H54 (cell line): Measurements from ENCODE around the gene HMX2.

Experiments used
- DNase-seq: peaks from one replicate; pipeline ENCODE4 v3.0.0; 2011; ENCODE audit warnings: low spot score, mixed read lengths; ENCODE audit not compliant: insufficient read length
- FAIRE-seq: peaks from 3 replicates; lab custom pipeline; 2011; peaks lifted over from hg19 to GRCh38; lab: Jason Lieb, UNC
- POLR2A ChIP-seq: IDR thresholded peaks from 2 replicates; pipeline ENCODE4 v1.6.1; 2011; ENCODE audit warnings: low read depth, mild to moderate bottlenecking, low read length

Gene HMX2

GRCh38 chr10:123143162-123143824, 4.6 kb upstream of the HMX2 start:
- no peak for TF ChIP-seq POLR2A

DNA sequence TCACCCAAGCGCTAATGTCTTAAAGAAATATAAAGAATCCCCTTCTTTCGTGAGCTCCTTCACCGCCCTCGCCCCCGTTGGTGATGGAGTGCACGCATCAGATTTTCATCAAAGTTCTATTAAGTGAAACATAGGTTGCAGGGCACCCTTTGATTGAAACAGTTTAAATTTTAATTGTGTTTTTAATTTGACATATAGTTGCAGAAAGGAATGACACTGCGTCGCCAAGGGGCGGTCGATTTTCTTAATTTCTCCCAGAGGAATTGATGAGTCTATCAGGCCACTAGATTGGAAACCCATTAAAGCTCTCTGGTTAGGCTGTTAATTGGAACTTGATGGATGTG, 4.1 kb upstream of the HMX2 start:
- no peak for TF ChIP-seq POLR2A
- no peak for DNase-seq
- FAIRE-seq, result no peak

More at GRCh38 chr10:123143162-123143824, 4.6 kb upstream of the HMX2 start:
- FAIRE-seq (no peak), DNase-seq (no peak)

- no peak for FAIRE-seq
Observed at GRCh38 chr10:123144697-123145541, 3.0 kb upstream of the HMX2 start.

GRCh38 chr10:123145542-123146012, 2.4 kb upstream of the HMX2 start:
- no peak for TF ChIP-seq POLR2A
- no peak for DNase-seq
- no peak for FAIRE-seq

More at GRCh38 chr10:123144697-123145541, 3.0 kb upstream of the HMX2 start:
- TF ChIP-seq POLR2A, result no peak
- no peak for DNase-seq

DNA sequence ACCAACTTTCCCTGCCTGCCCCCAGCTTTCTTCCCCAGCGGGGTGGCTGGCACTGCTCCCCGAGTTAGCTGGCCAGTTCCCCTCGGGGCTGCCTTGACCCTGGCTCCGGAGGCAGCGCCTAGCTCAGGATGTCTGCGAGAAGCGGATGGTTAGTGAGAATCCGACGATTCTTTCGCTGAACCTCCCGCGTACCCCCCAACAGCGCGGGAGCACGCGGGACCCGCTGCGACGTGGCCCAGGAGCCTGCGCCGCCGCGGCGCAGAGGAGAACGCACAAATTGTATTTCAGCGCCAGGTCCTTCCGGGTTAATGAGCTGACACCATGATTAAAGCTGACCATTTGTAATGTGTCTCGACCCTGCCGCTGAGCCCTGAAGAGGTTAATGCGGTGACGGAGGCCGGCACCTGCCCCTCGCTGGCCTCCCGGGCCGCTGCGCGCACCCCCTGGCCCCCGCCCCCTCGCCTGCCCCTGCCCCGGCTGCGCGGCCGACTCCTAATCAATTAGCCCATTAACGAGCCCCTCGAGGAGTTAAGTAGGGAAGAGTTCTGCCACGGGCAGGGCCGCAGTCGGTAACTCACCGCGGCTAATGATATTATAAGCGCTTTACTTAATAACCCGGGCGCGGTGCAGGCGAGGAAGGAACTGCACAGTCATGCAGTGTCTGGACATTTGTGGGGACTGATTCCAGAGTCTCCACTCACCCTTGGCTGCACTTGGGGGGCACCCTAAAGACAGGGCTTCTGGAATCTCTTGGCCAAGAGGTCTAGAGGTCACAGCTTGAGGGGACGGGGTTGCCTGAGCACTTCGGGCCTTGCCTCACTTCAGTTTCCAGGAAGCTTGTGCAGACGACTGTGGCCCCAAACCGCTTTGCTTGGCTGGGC, 1.7 kb upstream of the HMX2 start:
- no peak for FAIRE-seq
- no peak for TF ChIP-seq POLR2A
- no peak for DNase-seq

GRCh38 chr10:123146894-123147634, 872 bp upstream of the HMX2 start:
- TF ChIP-seq POLR2A, result no peak
- no peak for FAIRE-seq
- DNase-seq, result no peak

- TF ChIP-seq POLR2A, result no peak
- DNase-seq (no peak), FAIRE-seq (no peak)
Observed at GRCh38 chr10:123148414-123149161, 652 bp downstream of the HMX2 start.

DNA sequence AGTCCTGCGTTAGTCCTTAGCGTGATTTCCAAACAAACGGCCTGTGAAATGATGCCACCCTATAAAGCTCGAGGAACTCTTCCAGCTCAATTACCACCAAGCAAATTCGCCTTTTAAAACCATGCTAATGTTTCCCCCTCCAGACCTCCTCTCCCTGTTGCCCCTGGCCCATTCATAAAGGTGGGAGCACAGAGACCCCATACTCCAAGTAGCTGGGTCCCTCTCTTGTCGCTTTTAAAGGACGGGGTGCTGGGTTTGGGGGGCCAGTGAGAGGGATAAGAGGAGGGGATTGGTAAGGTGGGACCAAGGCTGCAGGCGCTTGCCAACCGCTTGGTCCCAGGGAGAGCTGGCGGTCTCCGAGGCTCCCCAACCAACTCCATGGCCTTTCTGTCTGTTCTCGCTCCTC, 1.2 kb downstream of the HMX2 start:
- no peak for DNase-seq
- no peak for TF ChIP-seq POLR2A

GRCh38 chr10:123149568-123150270, 1.8 kb downstream of the HMX2 start:
- TF ChIP-seq POLR2A, result no peak
- FAIRE-seq (no peak), DNase-seq (no peak)

More for the DNA sequence above, 1.2 kb downstream of the HMX2 start:
- no peak for FAIRE-seq

DNA sequence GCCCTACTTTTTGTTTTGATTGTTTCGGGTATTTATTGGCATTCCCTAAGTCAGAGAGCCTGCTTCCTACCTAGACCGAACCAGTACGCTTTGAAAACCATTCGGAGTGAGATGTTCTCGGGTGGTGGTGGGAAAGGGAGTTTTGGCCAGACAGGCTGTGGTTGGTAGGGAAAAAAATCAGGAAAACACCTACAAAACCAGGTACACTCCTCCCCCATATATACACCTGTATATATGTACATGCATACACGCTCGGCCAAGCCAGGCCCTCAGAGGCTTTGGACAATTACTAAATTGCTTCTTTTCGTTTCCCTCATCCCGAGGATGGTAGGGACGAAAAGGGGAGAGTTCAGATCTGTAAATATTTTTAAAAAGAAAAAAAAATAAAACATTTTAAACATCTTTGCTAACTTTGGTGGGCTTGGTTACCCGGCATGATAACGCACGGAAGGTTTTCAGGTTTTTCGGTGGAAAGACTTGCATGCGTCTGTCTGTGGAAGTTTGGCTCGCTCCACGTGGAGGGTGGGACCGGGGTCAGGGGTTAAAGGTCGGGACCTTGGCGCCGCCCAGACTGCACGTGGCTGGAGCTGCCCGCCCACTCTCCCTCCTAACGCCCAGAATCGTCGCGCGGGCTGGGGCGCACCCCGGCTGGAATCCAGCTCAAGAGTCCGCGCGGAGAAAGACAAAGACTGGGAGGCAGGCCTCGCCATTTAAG, 2.5 kb downstream of the HMX2 start:
- FAIRE-seq (no peak), DNase-seq (no peak)
- no peak for TF ChIP-seq POLR2A

GRCh38 chr10:123150986-123151736, 3.2 kb downstream of the HMX2 start:
- no peak for FAIRE-seq
- no peak for TF ChIP-seq POLR2A
- DNase-seq, result no peak
